ENCODE results near the gene TNC. TPM values are rescaled to one million over a fixed set of nuclear protein-coding genes. Genes with fewer than 3 reads are reported as not detected.

The TNC gene
- total and polyA plus RNA-seq, 10 of the 15 experiments (the other 5 are each of a cell fraction or from before 2014, with no cell fraction given) = 0.05 to 4.2 (median 0.14) TPM

- ATAC-seq (no peak), DNase-seq (ENCODE audit: low read depth, low spot score) (no peak), FAIRE-seq (no peak)
- Histone ChIP-seq H4K20me1 (ENCODE audit: control insufficient read depth, insufficient read depth) (no peaks in the 10 kb centered on the region), H3K4me2 (ENCODE audit: control insufficient read depth, insufficient read depth) (no peak overlapping the region), H3K36me3 (ENCODE audit: control insufficient read depth in 2 of 2, insufficient read depth in 2 of 2, low read length in 1 of 2) (no peaks in the 10 kb centered on the region), H3K27me3 (replicated peaks in 1 of 2; ENCODE audit: control insufficient read depth in 2 of 2, insufficient read depth in 2 of 2, low read length in 1 of 2) (peaks cover 3 to 8% of the 10 kb centered on the region in 2 experiments; a peak in 2 of 4 replicates), H3K4me3 (no peak overlapping the region), H3K9me3 (replicated peaks; ENCODE audit: control insufficient read depth, insufficient read depth, low read length) (no peaks in the 10 kb centered on the region), H3K79me2 (ENCODE audit: control insufficient read depth, insufficient read depth, low read length) (no peaks in the 10 kb centered on the region), H2AFZ (ENCODE audit: control insufficient read depth, low read depth, low read length) (no peak overlapping the region), H3K9ac (ENCODE audit: control insufficient read depth, insufficient read depth, low read length) (no peak overlapping the region), H3K4me1 (ENCODE audit: control insufficient read depth, insufficient read depth, low read length) (no peaks in the 10 kb centered on the region), H3K27ac (ENCODE audit: control insufficient read depth, insufficient read depth) (no peak overlapping the region)
- no TSS peak for BruUV-seq (replicated peaks)
- WGBS (ENCODE audit: insufficient coverage, insufficient replicate concordance, low lambda C conversion rate, missing lambda C conversion rate) = 60% methylated on average over 2 of the region's 2 CpGs
- CTCF ChIA-PET = interaction anchor here (2.0 kb wide), 1 partner anchor 17 kb away, joined by 7 read pairs; no protein-coding TSS in a partner anchor
- intact Hi-C loops (cut with micrococcal nuclease; ENCODE audit: unreplicated experiment) (no loop called here), in situ Hi-C loops (cut with MboI) (no loop called here)
- POLR2A ChIA-PET = interaction anchor here (1.1 kb wide), 1 partner anchor 9 kb away, joined by 3 read pairs; no protein-coding TSS in a partner anchor
- TF ChIP-seq ASH2L (IDR thresholded peaks at IDR 0.05; ENCODE audit: borderline replicate concordance, low read depth) (no peak), SUZ12 (IDR thresholded peaks at IDR 0.05; ENCODE audit: unreplicated experiment) (no peak), JUNB (IDR thresholded peaks at IDR 0.05) (no peak), HCFC1 (IDR thresholded peaks at IDR 0.05; ENCODE audit: low read length) (no peak), SMC3 (IDR thresholded peaks at IDR 0.05; ENCODE audit: borderline replicate concordance, low read length) (no peak), NBN (IDR thresholded peaks at IDR 0.05) (no peak), TBL1XR1 (IDR thresholded peaks at IDR 0.05; ENCODE audit: low read depth, low read length) (no peak), GABPA (IDR thresholded peaks at IDR 0.05; ENCODE audit: low read depth) (no peak), USF1 (IDR thresholded peaks at IDR 0.05; ENCODE audit: borderline replicate concordance, extremely low read length, insufficient read depth, low read depth, low read length) (no peak), SUPT20H (IDR thresholded peaks at IDR 0.05; ENCODE audit: borderline replicate concordance, control insufficient read depth, low read depth, low read length) (no peak), TCF12 (IDR thresholded peaks at IDR 0.05; ENCODE audit: low read depth, low read length) (no peak), CREM (IDR thresholded peaks at IDR 0.05; ENCODE audit: low read depth) (no peak), POU2F2 (IDR thresholded peaks at IDR 0.05; ENCODE audit: borderline replicate concordance, low read depth, low read length) (no peak), JUND (IDR thresholded peaks at IDR 0.05; ENCODE audit: low read depth, low read length) (no peak), EP300 (IDR thresholded peaks at IDR 0.05; ENCODE audit: borderline replicate concordance in 1 of 2, control insufficient read depth in 1 of 2, low read depth in 2 of 2, low read length in 2 of 2) (no peak), STAT1 (conservative IDR thresholded peaks at IDR 0.05) (no peak)
- TF ChIP-seq, protein P1, sequence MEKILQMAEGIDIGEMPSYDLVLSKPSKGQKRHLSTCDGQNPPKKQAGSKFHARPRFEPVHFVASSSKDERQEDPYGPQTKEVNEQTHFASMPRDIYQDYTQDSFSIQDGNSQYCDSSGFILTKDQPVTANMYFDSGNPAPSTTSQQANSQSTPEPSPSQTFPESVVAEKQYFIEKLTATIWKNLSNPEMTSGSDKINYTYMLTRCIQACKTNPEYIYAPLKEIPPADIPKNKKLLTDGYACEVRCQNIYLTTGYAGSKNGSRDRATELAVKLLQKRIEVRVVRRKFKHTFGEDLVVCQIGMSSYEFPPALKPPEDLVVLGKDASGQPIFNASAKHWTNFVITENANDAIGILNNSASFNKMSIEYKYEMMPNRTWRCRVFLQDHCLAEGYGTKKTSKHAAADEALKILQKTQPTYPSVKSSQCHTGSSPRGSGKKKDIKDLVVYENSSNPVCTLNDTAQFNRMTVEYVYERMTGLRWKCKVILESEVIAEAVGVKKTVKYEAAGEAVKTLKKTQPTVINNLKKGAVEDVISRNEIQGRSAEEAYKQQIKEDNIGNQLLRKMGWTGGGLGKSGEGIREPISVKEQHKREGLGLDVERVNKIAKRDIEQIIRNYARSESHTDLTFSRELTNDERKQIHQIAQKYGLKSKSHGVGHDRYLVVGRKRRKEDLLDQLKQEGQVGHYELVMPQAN (conservative IDR thresholded peaks at IDR 0.05) = no peak
- TF ChIP-seq, protein P2, sequence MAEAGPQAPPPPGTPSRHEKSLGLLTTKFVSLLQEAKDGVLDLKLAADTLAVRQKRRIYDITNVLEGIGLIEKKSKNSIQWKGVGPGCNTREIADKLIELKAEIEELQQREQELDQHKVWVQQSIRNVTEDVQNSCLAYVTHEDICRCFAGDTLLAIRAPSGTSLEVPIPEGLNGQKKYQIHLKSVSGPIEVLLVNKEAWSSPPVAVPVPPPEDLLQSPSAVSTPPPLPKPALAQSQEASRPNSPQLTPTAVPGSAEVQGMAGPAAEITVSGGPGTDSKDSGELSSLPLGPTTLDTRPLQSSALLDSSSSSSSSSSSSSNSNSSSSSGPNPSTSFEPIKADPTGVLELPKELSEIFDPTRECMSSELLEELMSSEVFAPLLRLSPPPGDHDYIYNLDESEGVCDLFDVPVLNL (IDR thresholded peaks at IDR 0.05; ENCODE audit: low read depth, low read length) = no peak
- TF ChIP-seq, protein P3, sequence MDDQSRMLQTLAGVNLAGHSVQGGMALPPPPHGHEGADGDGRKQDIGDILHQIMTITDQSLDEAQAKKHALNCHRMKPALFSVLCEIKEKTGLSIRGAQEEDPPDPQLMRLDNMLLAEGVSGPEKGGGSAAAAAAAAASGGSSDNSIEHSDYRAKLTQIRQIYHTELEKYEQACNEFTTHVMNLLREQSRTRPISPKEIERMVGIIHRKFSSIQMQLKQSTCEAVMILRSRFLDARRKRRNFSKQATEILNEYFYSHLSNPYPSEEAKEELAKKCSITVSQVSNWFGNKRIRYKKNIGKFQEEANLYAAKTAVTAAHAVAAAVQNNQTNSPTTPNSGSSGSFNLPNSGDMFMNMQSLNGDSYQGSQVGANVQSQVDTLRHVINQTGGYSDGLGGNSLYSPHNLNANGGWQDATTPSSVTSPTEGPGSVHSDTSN (IDR thresholded peaks at IDR 0.05; ENCODE audit: insufficient replicate concordance, low read depth, low read length) = no peak
- SMC1A ChIA-PET (ENCODE audit: uncharacterized antibody, unreplicated experiment) = interaction anchor here (1.0 to 2.9 kb wide), 4 partner anchors 9 to 14 kb away, joined by 3 to 14 read pairs (median 4); no protein-coding TSS in a partner anchor
- RAD21 ChIA-PET (ENCODE audit: unreplicated experiment) = no interaction called here
Observed at GRCh38 chr9:114998326-114998725, 119.6 kb downstream of the TNC start.
